ENCODE measurements around the gene ITGAL.
"Not testable (repeated sequence)": the region's sequence is repeated elsewhere in the genome, so short reads cannot be mapped to it uniquely, and the experiment has no call there.

Gene ITGAL

DNA sequence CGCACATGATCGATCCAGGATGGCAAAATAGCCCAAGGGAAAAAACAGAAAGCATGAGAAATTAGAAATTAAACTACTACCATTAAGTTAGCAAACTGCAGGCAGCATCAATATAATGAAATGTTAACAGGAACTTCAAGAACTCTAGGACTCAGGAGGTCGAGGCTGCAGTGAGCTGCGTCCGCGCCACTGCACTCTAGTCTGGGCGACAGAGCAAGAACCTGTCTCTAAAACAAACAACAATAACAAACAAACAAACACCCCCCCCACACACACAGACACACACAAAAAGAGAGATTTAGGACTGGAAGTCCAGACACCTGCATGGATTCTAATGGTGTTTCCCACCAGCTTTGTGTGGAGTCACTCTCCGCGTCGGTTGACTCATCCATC lies 26.3 kb upstream of the ITGAL start:
- no peak for TF ChIP-seq ZNF274 (IDR thresholded peaks at IDR 0.05; ENCODE audit: low read depth, low read length)
- peak overlapping the region; percentile 83; the same call in 1 of the 2 replicates for H3K4me3 ChIP-seq (ENCODE audit: low read length)

DNA sequence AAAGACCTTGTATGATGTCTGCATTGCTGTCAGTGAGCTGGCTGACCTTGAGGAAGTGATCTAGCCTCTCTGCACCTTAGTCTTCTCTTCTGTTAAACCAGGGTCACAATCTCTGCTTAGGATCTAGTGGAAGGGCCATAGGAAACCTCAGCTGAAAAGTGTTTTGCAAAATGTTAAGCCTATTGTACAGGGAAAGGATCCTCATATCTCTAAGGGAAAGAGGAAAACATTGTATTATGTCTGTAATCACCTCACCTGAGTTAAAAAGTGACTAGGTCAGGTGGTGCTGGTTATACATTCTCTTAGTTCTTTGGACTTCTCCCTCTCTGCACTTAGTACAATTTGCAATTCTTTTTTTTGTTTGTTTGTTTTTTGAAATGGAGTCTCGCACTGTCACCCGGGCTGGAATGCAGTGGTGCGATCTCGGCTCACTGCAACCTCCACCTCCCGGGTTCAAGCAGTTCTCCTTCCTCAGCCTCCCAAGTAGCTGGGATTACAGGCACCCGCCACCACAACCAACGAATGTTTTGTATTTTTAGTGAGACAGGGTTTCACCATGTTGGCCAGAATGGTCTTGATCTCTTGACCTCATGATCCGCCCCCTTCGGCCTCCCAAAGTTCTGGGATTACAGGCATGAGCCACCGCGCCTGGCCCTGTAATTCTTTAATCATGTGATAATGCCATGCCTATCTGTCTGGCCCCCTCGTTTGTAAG lies 24.9 kb upstream of the ITGAL start:
- no peak for TF ChIP-seq ZNF274 (IDR thresholded peaks at IDR 0.05; ENCODE audit: low read depth, low read length)
- no peak overlapping the region for H3K4me3 ChIP-seq (ENCODE audit: low read length)

DNA sequence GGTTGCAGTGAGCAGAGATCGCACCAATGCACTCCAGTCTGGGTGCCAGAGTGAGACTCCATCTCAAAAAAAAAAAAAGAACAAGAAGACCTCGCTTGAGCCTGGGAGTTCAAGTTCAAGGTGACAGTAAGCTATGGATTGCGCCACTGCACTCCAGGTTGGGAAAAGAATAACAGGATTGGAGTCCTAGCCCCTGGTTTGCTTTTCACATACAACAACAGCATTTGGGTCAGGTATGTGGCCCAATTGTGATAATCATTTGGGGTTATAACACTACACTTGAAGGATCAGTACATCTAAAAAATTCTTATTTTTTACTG lies 23.5 kb upstream of the ITGAL start:
- no peak for TF ChIP-seq ZNF274 (IDR thresholded peaks at IDR 0.05; ENCODE audit: low read depth, low read length)
- H3K4me3 ChIP-seq (ENCODE audit: low read length): no peak overlapping the region

DNA sequence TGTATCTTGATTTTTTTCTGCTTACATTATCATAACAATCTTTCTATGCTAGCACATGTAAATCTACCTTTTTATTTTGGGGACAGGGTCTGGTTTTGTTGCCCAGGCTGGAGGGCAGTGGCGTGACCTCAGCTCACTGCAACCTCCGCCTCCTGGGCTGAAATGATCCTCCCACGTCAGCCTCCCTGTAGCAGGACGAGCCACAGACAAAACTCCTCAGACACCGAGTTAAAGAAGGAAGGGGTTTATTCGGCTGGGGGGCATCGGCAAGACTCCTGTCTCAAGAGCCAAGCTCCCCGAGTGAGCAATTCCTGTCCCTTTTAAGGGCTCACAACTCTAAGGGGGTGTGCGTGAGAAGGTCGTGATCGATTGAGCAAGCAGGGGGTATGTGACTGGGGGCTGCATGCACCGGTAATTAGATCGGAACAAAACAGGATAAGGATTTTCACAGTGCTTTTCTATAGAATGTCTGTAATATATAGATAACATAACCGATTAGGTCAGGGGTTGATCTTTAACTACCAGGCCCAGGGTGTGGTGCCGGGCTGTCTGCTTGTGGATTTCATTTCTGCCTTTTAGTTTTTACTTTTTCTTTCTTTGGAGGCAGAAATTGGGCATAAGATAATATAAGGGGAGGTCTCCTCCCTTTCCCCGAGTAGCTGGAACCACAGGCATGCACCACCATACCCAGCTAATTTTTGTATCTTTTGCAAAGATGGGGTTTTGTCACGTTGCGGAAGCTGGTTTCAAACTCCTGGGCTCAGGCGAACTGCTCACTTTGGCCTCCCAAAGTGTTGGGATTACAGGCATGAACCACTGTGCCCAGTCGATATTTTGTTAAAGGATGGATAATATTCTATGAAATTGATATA lies 19.6 kb upstream of the ITGAL start:
- H3K4me3 ChIP-seq (ENCODE audit: low read length): not testable (repeated sequence)

DNA sequence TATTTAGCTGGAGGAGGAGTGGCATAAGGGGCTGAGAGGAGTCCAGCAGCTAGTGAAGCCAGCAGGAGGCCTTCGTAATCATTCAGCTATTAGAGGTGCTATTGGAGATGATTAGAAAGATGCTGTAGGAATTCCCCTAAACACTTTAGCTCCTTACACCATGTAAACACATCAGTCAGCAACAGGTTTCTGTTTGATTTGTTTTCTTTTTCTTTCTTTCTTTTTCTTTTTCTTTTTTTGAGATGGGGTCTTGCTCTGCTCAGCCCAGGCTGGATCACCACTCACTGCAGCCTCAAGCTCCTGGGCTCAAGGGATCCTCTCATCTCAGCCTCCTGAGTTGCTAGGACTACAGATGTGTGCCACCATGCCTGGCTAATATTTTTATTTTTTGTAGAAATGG lies 16.2 kb upstream of the ITGAL start:
- no peak overlapping the region for H3K4me3 ChIP-seq (ENCODE audit: low read length)
- TF ChIP-seq ZNF274 (IDR thresholded peaks at IDR 0.05; ENCODE audit: low read depth, low read length): no peak

DNA sequence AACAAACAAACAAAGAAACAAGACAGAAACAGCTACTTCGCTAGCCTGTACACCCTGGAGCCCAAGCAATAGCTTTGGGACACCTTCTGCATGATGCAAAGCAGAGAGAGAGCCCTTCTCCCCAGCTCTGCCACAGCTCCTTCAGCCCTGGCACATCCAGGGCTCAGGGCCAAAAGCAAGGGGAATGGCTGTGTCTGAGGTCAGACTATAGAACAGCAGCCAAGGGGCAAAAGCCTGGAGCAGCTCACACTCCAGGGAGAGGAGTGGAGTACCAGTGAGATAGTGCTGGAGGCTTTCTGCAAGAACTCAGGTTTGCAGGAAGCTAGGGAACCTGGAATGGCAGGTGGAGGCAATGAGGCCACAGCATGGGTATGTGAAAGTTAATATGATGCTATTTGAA lies 15.3 kb upstream of the ITGAL start:
- no peak overlapping the region; the same call in 1 of the 2 replicates for H3K4me3 ChIP-seq (ENCODE audit: low read length)
- no peak for TF ChIP-seq ZNF274 (IDR thresholded peaks at IDR 0.05; ENCODE audit: low read depth, low read length)

DNA sequence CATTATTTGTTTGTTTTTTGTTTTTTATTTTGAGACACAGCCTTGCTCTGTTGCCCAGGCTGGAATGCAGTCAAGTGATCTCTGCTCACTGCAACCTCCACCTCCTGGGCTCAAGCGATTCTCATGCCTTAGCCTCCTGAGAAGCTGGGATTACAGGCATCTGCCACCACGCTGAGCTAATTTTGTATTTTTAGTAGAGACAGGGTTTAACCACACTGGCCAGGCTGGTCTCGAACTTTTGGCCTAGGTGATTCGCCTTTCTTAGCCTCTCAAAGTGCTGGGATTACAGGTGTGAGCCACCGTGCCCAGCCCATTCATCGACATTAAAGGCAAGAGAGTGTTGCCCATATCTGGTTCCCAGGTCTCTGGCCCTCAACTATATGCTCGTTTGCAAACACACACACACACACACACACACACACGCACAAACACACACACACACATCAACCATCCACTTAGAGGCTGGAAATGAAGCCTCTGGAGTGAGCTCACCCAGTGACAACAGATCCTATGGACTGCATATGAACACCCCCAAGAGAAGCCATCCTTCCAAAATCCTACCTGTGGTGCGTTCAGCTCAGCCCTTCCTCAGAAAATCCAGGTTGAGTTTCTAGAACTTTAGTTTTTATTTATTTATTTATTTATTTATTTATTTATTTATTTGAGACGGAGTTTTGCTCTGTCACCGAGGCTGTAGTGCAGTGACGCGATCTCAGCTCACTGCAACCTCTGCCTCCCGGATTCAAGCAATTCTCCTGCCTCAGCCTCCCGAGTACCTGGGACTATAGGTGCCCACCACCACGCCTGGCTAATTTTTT lies 14.6 kb upstream of the ITGAL start:
- TF ChIP-seq ZNF274 (IDR thresholded peaks at IDR 0.05; ENCODE audit: low read depth, low read length): no peak
- peak overlapping the region; percentile 43; the same call in 1 of the 2 replicates for H3K4me3 ChIP-seq (ENCODE audit: low read length)

DNA sequence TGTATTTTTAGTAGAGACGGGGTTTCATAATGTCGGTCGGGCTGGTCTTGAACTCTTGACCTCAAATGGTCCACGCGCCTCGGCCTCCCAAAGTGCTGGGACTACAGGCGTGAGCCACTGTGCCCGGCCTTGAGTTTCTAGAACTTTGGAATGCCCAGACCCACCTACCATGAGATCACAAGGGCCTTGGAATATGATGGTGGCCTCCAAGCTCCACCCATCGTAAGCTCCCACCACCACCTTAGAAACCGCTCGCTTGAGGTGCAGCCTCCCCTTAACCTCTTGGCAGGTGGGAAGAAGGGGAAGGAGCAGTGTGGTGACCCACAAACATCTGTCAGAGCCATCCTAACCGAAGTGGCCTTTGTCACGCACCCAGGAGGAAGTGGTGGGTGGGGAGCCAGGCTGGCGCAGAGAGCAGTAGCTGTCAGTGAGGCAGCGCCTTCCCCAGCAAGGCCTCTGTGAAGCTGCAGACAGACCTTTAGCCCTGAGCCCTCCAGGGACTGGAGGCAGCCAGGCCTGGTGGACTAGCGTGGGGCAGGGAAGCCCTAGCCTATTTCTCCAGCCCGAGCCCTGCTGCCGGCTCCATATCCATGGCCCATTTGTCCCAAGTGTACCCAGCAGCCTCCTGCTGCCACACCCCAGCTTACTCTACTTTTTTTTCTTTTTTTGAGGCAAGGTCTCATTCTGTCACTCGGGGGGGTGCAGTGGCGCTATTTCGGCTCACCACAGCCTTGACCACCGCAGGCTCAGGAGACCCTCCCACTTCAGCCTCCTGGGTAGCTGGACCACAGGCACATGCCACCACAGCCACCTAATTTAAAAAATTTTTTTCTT lies 13.8 kb upstream of the ITGAL start:
- H3K4me3 ChIP-seq (ENCODE audit: low read length): peak overlapping the region; percentile 15; the same call in 1 of the 2 replicates
- no peak for TF ChIP-seq ZNF274 (IDR thresholded peaks at IDR 0.05; ENCODE audit: low read depth, low read length)

DNA sequence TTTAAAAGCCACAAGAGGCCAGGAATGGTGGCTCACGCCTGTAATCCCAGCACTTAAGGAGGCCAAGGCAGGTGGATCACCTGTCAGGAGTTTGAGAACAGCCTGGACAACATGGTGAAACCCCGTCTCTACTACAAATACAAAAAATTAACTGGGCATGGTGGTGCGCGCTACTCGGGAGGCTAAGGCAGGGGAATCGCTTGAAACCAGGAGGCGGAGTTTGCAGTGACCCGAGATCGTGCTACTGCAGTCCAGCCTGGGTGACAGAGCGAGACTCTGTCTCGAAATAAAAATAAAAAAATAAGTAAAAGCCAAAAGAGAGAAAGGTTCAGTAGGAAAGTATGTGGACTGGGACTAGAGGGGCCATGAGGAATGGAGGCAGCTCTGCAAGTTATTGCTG lies 13.1 kb upstream of the ITGAL start:
- H3K4me3 ChIP-seq (ENCODE audit: low read length): peak overlapping the region; percentile 15; the same call in 1 of the 2 replicates

DNA sequence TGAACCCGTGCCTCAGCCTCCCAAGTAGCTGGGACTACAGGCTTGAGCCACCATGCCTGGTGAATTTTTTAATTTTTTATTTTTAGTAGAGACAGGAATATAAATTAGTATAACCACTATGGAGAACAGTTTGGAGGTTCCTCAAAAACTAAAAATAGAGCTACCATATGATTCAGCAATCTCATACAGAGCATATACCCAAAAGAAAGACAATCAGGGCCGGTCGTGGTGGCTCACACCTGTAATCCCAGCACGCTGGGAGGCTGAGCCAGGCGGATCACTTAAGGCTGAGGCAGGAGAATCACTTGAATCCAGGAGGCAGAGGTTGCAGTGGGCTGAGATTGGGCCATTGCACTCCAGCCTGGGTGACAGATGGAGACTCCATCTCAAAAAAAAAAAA lies 11.1 kb upstream of the ITGAL start:
- not testable (repeated sequence) for H3K4me3 ChIP-seq (ENCODE audit: low read length)

More for the DNA sequence above, 13.1 kb upstream of the ITGAL start:
- no peak for TF ChIP-seq ZNF274 (IDR thresholded peaks at IDR 0.05; ENCODE audit: low read depth, low read length)

DNA sequence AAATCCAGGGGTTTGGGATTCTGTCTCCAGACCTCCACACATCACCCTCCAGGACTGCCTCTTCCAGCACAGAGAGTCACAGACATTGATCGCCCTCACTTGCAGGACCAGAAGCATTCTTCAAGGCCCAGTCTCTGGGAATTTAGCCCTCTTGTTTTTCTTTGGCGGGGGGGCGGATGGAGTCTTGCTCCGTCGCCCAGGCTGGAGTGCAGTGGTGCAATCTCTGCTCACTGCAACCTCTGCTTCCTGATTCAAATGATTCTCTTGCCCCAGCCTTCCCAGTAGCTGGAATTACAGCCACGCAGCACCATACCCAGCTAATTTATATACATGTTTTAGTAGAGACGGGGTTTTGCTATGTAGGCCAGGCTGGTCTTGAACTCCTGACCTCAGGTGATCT lies 8.5 kb upstream of the ITGAL start:
- H3K4me3 ChIP-seq (ENCODE audit: low read length): no peak overlapping the region
- no peak for TF ChIP-seq ZNF274 (IDR thresholded peaks at IDR 0.05; ENCODE audit: low read depth, low read length)

DNA sequence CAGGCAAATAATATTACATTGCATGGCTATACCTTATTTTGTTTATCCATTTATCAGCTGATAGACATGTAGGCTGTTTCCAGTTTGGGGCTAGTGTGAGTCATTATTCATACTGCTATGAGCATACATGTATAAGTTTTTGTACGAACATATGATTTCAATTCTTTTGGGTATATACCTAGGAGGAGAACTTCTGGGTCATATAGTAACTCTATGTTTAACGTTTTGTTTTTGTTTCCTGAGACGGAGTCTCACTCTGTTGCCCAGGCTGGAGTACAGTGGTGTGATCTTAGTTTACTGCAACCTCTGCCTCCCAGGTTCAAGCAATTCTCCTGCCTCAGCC lies 2.4 kb upstream of the ITGAL start:
- no peak for TF ChIP-seq ZNF274 (IDR thresholded peaks at IDR 0.05; ENCODE audit: low read depth, low read length)
- no peak overlapping the region for H3K4me3 ChIP-seq (ENCODE audit: low read length)

DNA sequence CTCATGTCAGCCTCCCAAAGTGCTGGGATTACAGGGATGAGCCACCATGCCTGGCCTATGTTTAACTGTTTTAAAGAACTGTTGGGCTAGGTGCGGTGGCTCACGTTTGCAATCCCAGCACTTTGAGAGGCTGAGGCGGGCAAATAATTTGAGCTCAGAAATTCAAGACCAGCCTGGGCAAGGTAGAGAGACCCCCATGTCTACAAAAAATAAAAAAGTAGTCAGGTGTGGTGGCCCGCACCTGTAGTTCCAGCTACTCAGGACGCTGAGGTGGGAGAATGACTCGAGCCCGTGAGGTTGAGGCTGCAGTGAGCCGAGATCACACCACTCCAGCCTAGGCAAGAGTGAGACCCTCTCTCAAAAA lies 1.9 kb upstream of the ITGAL start:
- no peak for TF ChIP-seq ZNF274 (IDR thresholded peaks at IDR 0.05; ENCODE audit: low read depth, low read length)
- no peak overlapping the region; the same call in 1 of the 2 replicates for H3K4me3 ChIP-seq (ENCODE audit: low read length)

Data from GM08714 (cell line).